ENCODE results near the gene DENND2D.

DENND2D gene

GRCh38 chr1:111203681-111204200, 3.3 kb upstream of the DENND2D start:
- Histone ChIP-seq H3K9me3 (ENCODE audit: control insufficient read depth, low read length) (no peaks in the 10 kb centered on the region), H3K4me1 (ENCODE audit: control insufficient read depth, insufficient read depth, low read length) (peaks cover 9% of the 10 kb centered on the region), H3K27ac (ENCODE audit: insufficient read depth, low read depth, low read length, poor library complexity, severe bottlenecking) (no peak overlapping the region), H3K27me3 (ENCODE audit: control insufficient read depth, insufficient read depth, low read length, poor library complexity, severe bottlenecking) (no peaks in the 10 kb centered on the region), H3K4me3 (ENCODE audit: insufficient read depth, low read depth, low read length) (no peak overlapping the region), H3K36me3 (ENCODE audit: control insufficient read depth, insufficient read depth, low read length) (no peaks in the 10 kb centered on the region)
- WGBS, 2 experiments, result 96% methylated on average over 41 of the region's 41 CpGs

GRCh38 chr1:111202707-111203623, 2.5 kb upstream of the DENND2D start:
- no peaks in the 10 kb centered on the region for H3K27me3 ChIP-seq (ENCODE audit: control insufficient read depth, insufficient read depth, low read length, poor library complexity, severe bottlenecking)
- H3K36me3 ChIP-seq (ENCODE audit: control insufficient read depth, insufficient read depth, low read length), result no peaks in the 10 kb centered on the region
- no peak overlapping the region for H3K27ac ChIP-seq (ENCODE audit: insufficient read depth, low read depth, low read length, poor library complexity, severe bottlenecking)
- no peak overlapping the region for H3K4me3 ChIP-seq (ENCODE audit: insufficient read depth, low read depth, low read length)
- no peaks in the 10 kb centered on the region for H3K9me3 ChIP-seq (ENCODE audit: control insufficient read depth, low read length)
- H3K4me1 ChIP-seq (ENCODE audit: control insufficient read depth, insufficient read depth, low read length), result peaks cover 9% of the 10 kb centered on the region
- 96% methylated on average over 4 of the region's 4 CpGs for WGBS, 2 experiments

- Histone ChIP-seq H3K4me1 (ENCODE audit: control insufficient read depth, insufficient read depth, low read length) (peaks cover 9% of the 10 kb centered on the region), H3K36me3 (ENCODE audit: control insufficient read depth, insufficient read depth, low read length) (no peaks in the 10 kb centered on the region), H3K27me3 (ENCODE audit: control insufficient read depth, insufficient read depth, low read length, poor library complexity, severe bottlenecking) (no peaks in the 10 kb centered on the region), H3K4me3 (ENCODE audit: insufficient read depth, low read depth, low read length) (no peak overlapping the region), H3K9me3 (ENCODE audit: control insufficient read depth, low read length) (no peaks in the 10 kb centered on the region), H3K27ac (ENCODE audit: insufficient read depth, low read depth, low read length, poor library complexity, severe bottlenecking) (no peak overlapping the region)
- 100% methylated on average over 1 of the region's 1 CpG for WGBS, 2 experiments
Observed at GRCh38 chr1:111202366-111202706, 1.9 kb upstream of the DENND2D start.

GRCh38 chr1:111201275-111202090, 1.0 kb upstream of the DENND2D start:
- Histone ChIP-seq H3K27ac (ENCODE audit: insufficient read depth, low read depth, low read length, poor library complexity, severe bottlenecking) (no peak overlapping the region), H3K4me1 (ENCODE audit: control insufficient read depth, insufficient read depth, low read length) (peaks cover 10% of the 10 kb centered on the region), H3K27me3 (ENCODE audit: control insufficient read depth, insufficient read depth, low read length, poor library complexity, severe bottlenecking) (no peaks in the 10 kb centered on the region), H3K9me3 (ENCODE audit: control insufficient read depth, low read length) (no peaks in the 10 kb centered on the region), H3K4me3 (ENCODE audit: insufficient read depth, low read depth, low read length) (no peak overlapping the region), H3K36me3 (ENCODE audit: control insufficient read depth, insufficient read depth, low read length) (no peaks in the 10 kb centered on the region)
- 90 to 92% methylated on average over 5 of the region's 5 CpGs for WGBS, 2 experiments

- H3K4me1 ChIP-seq (ENCODE audit: control insufficient read depth, insufficient read depth, low read length), result peaks cover 14% of the 10 kb centered on the region
- no peak overlapping the region for H3K4me3 ChIP-seq (ENCODE audit: insufficient read depth, low read depth, low read length)
- no peaks in the 10 kb centered on the region for H3K27me3 ChIP-seq (ENCODE audit: control insufficient read depth, insufficient read depth, low read length, poor library complexity, severe bottlenecking)
- WGBS, 2 experiments, result 92 to 94% methylated on average over 3 of the region's 3 CpGs
- no peaks in the 10 kb centered on the region for H3K9me3 ChIP-seq (ENCODE audit: control insufficient read depth, low read length)
- no peaks in the 10 kb centered on the region for H3K36me3 ChIP-seq (ENCODE audit: control insufficient read depth, insufficient read depth, low read length)
- no peak overlapping the region for H3K27ac ChIP-seq (ENCODE audit: insufficient read depth, low read depth, low read length, poor library complexity, severe bottlenecking)
Observed at GRCh38 chr1:111200802-111201161, 336 bp upstream of the DENND2D start.

GRCh38 chr1:111199329-111199728, 1.1 kb downstream of the DENND2D start:
- WGBS, 2 experiments, result 89 to 95% methylated on average over 2 to 3 of the region's 3 CpGs
- Histone ChIP-seq H3K27ac (ENCODE audit: insufficient read depth, low read depth, low read length, poor library complexity, severe bottlenecking) (no peak overlapping the region), H3K36me3 (ENCODE audit: control insufficient read depth, insufficient read depth, low read length) (no peaks in the 10 kb centered on the region), H3K4me3 (ENCODE audit: insufficient read depth, low read depth, low read length) (no peak overlapping the region), H3K4me1 (ENCODE audit: control insufficient read depth, insufficient read depth, low read length) (peaks cover 14% of the 10 kb centered on the region), H3K27me3 (ENCODE audit: control insufficient read depth, insufficient read depth, low read length, poor library complexity, severe bottlenecking) (no peaks in the 10 kb centered on the region), H3K9me3 (ENCODE audit: control insufficient read depth, low read length) (no peaks in the 10 kb centered on the region)

- no peaks in the 10 kb centered on the region for H3K36me3 ChIP-seq (ENCODE audit: control insufficient read depth, insufficient read depth, low read length)
- H3K27me3 ChIP-seq (ENCODE audit: control insufficient read depth, insufficient read depth, low read length, poor library complexity, severe bottlenecking), result no peaks in the 10 kb centered on the region
- H3K9me3 ChIP-seq (ENCODE audit: control insufficient read depth, low read length), result no peaks in the 10 kb centered on the region
- WGBS, 2 experiments, result 94 to 95% methylated on average over 5 of the region's 5 CpGs
- no peak overlapping the region for H3K4me3 ChIP-seq (ENCODE audit: insufficient read depth, low read depth, low read length)
- peaks cover 14% of the 10 kb centered on the region for H3K4me1 ChIP-seq (ENCODE audit: control insufficient read depth, insufficient read depth, low read length)
- H3K27ac ChIP-seq (ENCODE audit: insufficient read depth, low read depth, low read length, poor library complexity, severe bottlenecking), result no peak overlapping the region
Observed at GRCh38 chr1:111198836-111199235, 1.6 kb downstream of the DENND2D start.

- Histone ChIP-seq H3K27ac (ENCODE audit: insufficient read depth, low read depth, low read length, poor library complexity, severe bottlenecking) (no peak overlapping the region), H3K4me1 (ENCODE audit: control insufficient read depth, insufficient read depth, low read length) (peaks cover 14% of the 10 kb centered on the region), H3K9me3 (ENCODE audit: control insufficient read depth, low read length) (no peaks in the 10 kb centered on the region), H3K4me3 (ENCODE audit: insufficient read depth, low read depth, low read length) (no peak overlapping the region), H3K27me3 (ENCODE audit: control insufficient read depth, insufficient read depth, low read length, poor library complexity, severe bottlenecking) (no peaks in the 10 kb centered on the region), H3K36me3 (ENCODE audit: control insufficient read depth, insufficient read depth, low read length) (no peaks in the 10 kb centered on the region)
- 54 to 61% methylated on average over 6 of the region's 6 CpGs for WGBS, 2 experiments
Observed at GRCh38 chr1:111197598-111198284, 2.7 kb downstream of the DENND2D start.

GRCh38 chr1:111196213-111196612, 4.2 kb downstream of the DENND2D start:
- H3K36me3 ChIP-seq (ENCODE audit: control insufficient read depth, insufficient read depth, low read length), result no peaks in the 10 kb centered on the region
- no peak overlapping the region for H3K27ac ChIP-seq (ENCODE audit: insufficient read depth, low read depth, low read length, poor library complexity, severe bottlenecking)
- WGBS, 2 experiments, result 85 to 93% methylated on average over 2 of the region's 2 CpGs
- peaks cover 8% of the 10 kb centered on the region for H3K4me1 ChIP-seq (ENCODE audit: control insufficient read depth, insufficient read depth, low read length)
- no peaks in the 10 kb centered on the region for H3K9me3 ChIP-seq (ENCODE audit: control insufficient read depth, low read length)
- H3K27me3 ChIP-seq (ENCODE audit: control insufficient read depth, insufficient read depth, low read length, poor library complexity, severe bottlenecking), result no peaks in the 10 kb centered on the region
- H3K4me3 ChIP-seq (ENCODE audit: insufficient read depth, low read depth, low read length), result no peak overlapping the region

Measured in ectodermal cell (in vitro differentiated cells).